HG02943 (cell line): ENCODE data around the gene CD69.
"Not testable (repeated sequence)": the region's sequence is repeated elsewhere in the genome, so short reads cannot be mapped to it uniquely, and the experiment has no call there.

Source experiments
- ATAC-seq: cut with Tn5 transposase; IDR thresholded peaks from one replicate; pipeline ENCODE4 v1.9.1; 2021; ENCODE audit warnings: mild to moderate bottlenecking, low read depth, moderate library complexity; ENCODE audit not compliant: unreplicated experiment

Gene CD69

GRCh38 chr12:9751204-9752144 is 9.2 kb downstream of the CD69 start:
- ATAC-seq, result no peak

GRCh38 chr12:9750276-9751203 is 10.2 kb downstream of the CD69 start:
- ATAC-seq, result no peak

- no peak for ATAC-seq
Observed at GRCh38 chr12:9749640-9750039, 11.1 kb downstream of the CD69 start.

GRCh38 chr12:9745199-9745598 is 15.5 kb downstream of the CD69 start:
- no peak for ATAC-seq

- no peak for ATAC-seq
Observed at GRCh38 chr12:9742661-9743060, 18.0 kb downstream of the CD69 start.

- ATAC-seq, result peak; percentile 56
Observed at GRCh38 chr12:9741726-9742125, 19.0 kb downstream of the CD69 start.

GRCh38 chr12:9740106-9740750 is 20.5 kb downstream of the CD69 start:
- no peak for ATAC-seq

- ATAC-seq, result not testable (repeated sequence)
Observed at GRCh38 chr12:9739404-9740105, 21.1 kb downstream of the CD69 start.

GRCh38 chr12:9738905-9739304 is 21.8 kb downstream of the CD69 start:
- ATAC-seq, result not testable (repeated sequence)

- no peak for ATAC-seq
Observed at GRCh38 chr12:9736936-9737705, 23.6 kb downstream of the CD69 start.

- ATAC-seq, result no peak
Observed at GRCh38 chr12:9735601-9736000, 25.1 kb downstream of the CD69 start.

- no peak for ATAC-seq
Observed at GRCh38 chr12:9732921-9733461, 27.7 kb downstream of the CD69 start, which contains the start of gene CLECL1. TSS of gene CLECL1 (minus strand) at chr12:9733097.

GRCh38 chr12:9731797-9732196 is 28.9 kb downstream of the CD69 start:
- ATAC-seq, result no peak

- ATAC-seq, result no peak
Observed at GRCh38 chr12:9731393-9731792, 29.3 kb downstream of the CD69 start.

- ATAC-seq, result no peak
Observed at GRCh38 chr12:9730591-9730990, 30.1 kb downstream of the CD69 start.

- ATAC-seq, result no peak
Observed at GRCh38 chr12:9730011-9730410, 30.7 kb downstream of the CD69 start.

- ATAC-seq, result no peak
Observed at GRCh38 chr12:9729082-9729481, 31.6 kb downstream of the CD69 start.

GRCh38 chr12:9727813-9728212 is 32.9 kb downstream of the CD69 start:
- no peak for ATAC-seq
